Fibroblast of lung (primary cell): ENCODE results near the gene RLBP1. TPM values are rescaled to one million over a fixed set of nuclear protein-coding genes. Genes with fewer than 3 reads are reported as not detected.
A peak's percentile ranks its signal among the peaks of the same experiment; 100 is the strongest.

Experiments used
- DNase-seq, 2 donors: peaks; one replicate each; pipeline versions ENCODE4 v3.0.0 to v3.0.0-alpha.2; 2010; ENCODE audit warnings: low read depth in 2 of 2
- H2AFZ ChIP-seq: 2 replicates; pipeline ENCODE4 v1.5.1; 2012; ENCODE audit warnings: low read length, control low read depth, inconsistent platforms
- H3K27ac ChIP-seq: 2 replicates; pipeline ENCODE4 v1.5.1; 2011; ENCODE audit warnings: low read length, control low read depth; ENCODE audit not compliant: insufficient read depth
- H3K27me3 ChIP-seq: 2 replicates; pipeline ENCODE4 v1.5.1; 2011; ENCODE audit warnings: mild to moderate bottlenecking, low read length; ENCODE audit not compliant: control insufficient read depth, insufficient read depth
- H3K36me3 ChIP-seq: 2 replicates; pipeline ENCODE4 v1.5.1; 2011; ENCODE audit warnings: low read length; ENCODE audit not compliant: control insufficient read depth, insufficient read depth
- H3K4me1 ChIP-seq: 2 replicates; pipeline ENCODE4 v1.5.1; 2011; ENCODE audit warnings: low read length; ENCODE audit not compliant: control insufficient read depth, insufficient read depth; ENCODE audit errors: extremely low read depth
- H3K4me2 ChIP-seq: 2 replicates; pipeline ENCODE4 v1.5.1; 2011; ENCODE audit warnings: low read length, control low read depth; ENCODE audit not compliant: insufficient read depth; ENCODE audit errors: extremely low read depth
- H3K4me3 ChIP-seq, 4 experiments: fragments of 200-600 bp in 1 of 4; sonication (generic) in 1 of 4; replicated peaks in 1 of 4; 2 replicates each; pipeline ENCODE4 v1.5.1; 2011 to 2016; ENCODE audit warnings: low read length in 4 of 4, low read depth in 3 of 4, mild to moderate bottlenecking in 3 of 4, control low read depth in 2 of 4, inconsistent platforms in 1 of 4, mixed read lengths in 1 of 4; ENCODE audit not compliant: insufficient read depth in 1 of 4; ENCODE audit errors: control extremely low read depth in 1 of 4
- H3K79me2 ChIP-seq: 2 replicates; pipeline ENCODE4 v1.5.1; 2012; ENCODE audit warnings: mild to moderate bottlenecking, low read length, inconsistent platforms; ENCODE audit not compliant: control insufficient read depth, insufficient read depth
- H3K9ac ChIP-seq: 2 replicates; pipeline ENCODE4 v1.5.1; 2011; ENCODE audit warnings: mild to moderate bottlenecking, low read length, control low read depth; ENCODE audit not compliant: insufficient read depth
- H3K9me3 ChIP-seq: 2 replicates; pipeline ENCODE4 v1.5.1; 2012; ENCODE audit warnings: low read depth, low read length; ENCODE audit not compliant: control insufficient read depth, insufficient read depth
- H4K20me1 ChIP-seq: 2 replicates; pipeline ENCODE4 v1.5.1; 2011; ENCODE audit warnings: low read length; ENCODE audit not compliant: control insufficient read depth, insufficient read depth; ENCODE audit errors: extremely low read depth
- EZH2 ChIP-seq: IDR thresholded peaks from 2 replicates; pipeline ENCODE4 v1.5.1; 2012; ENCODE audit warnings: low read length, control low read depth, mild to moderate bottlenecking; ENCODE audit errors: missing control alignments
- polyA plus RNA-seq, 2 donors: library from polyadenylated mRNA; depleted of rRNA in 1 of 2; stranded (reverse) in 1 of 2; unstranded in 1 of 2; fragments of >200 nt; gene quantifications; 2 replicates each; pipeline ENCODE4 v1.2.1, GENCODE V29; 2011 to 2012; ENCODE audit warnings: missing spikeins in 1 of 2
- total RNA-seq: library from RNA; depleted of rRNA; stranded (reverse); fragments of >200 nt; gene quantifications from 2 replicates; pipeline ENCODE4 v1.2.1, GENCODE V29; 2014
- TF ChIP-seq, protein P1 (sequence below), 2 donors: IDR thresholded peaks in 1 of 2; conservative IDR thresholded peaks in 1 of 2; 1 replicate in 1 of 2; 2 replicates in 1 of 2; pipeline ENCODE4 v1.5.1; 2011 to 2012; ENCODE audit warnings: low read length in 2 of 2, control low read depth in 1 of 2, inconsistent platforms in 1 of 2, low read depth in 1 of 2, mild to moderate bottlenecking in 1 of 2

RLBP1 gene
- total and polyA plus RNA-seq, 2 donors (not counting 1 experiment from before 2014, with no cell fraction given): not detected

DNA sequence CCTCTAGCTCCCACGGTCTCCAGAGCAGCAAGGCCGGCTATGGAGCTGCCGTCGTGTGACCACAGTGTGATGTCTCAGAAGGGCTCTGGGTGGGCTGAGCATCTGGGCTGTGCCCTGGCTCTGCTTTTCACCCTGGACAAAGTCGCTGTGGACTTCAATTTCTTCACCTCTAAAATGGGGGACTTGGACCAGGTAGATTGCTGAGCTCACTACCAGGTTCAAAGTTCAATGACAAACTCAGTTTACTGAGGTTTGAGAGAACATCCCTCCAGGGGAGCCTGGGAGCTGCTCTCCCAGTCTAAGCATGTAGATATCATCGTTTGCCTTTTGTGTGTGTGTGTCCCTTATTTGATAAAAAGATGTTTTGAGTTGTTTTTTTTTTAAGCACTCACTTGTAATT, 25.1 kb downstream of the RLBP1 start:
- Histone ChIP-seq H3K27ac (no peak overlapping the region), H3K4me2 (no peak overlapping the region), H4K20me1 (no peaks in the 10 kb centered on the region), H3K9ac (no peak overlapping the region), H2AFZ (no peak overlapping the region), H3K4me3 (no peak overlapping the region), H3K79me2 (no peaks in the 10 kb centered on the region), H3K27me3 (no peaks in the 10 kb centered on the region), H3K9me3 (no peaks in the 10 kb centered on the region), H3K36me3 (peaks cover 5% of the 10 kb centered on the region), H3K4me1 (no peaks in the 10 kb centered on the region)
- no peak for TF ChIP-seq EZH2
- TF ChIP-seq, protein P1, sequence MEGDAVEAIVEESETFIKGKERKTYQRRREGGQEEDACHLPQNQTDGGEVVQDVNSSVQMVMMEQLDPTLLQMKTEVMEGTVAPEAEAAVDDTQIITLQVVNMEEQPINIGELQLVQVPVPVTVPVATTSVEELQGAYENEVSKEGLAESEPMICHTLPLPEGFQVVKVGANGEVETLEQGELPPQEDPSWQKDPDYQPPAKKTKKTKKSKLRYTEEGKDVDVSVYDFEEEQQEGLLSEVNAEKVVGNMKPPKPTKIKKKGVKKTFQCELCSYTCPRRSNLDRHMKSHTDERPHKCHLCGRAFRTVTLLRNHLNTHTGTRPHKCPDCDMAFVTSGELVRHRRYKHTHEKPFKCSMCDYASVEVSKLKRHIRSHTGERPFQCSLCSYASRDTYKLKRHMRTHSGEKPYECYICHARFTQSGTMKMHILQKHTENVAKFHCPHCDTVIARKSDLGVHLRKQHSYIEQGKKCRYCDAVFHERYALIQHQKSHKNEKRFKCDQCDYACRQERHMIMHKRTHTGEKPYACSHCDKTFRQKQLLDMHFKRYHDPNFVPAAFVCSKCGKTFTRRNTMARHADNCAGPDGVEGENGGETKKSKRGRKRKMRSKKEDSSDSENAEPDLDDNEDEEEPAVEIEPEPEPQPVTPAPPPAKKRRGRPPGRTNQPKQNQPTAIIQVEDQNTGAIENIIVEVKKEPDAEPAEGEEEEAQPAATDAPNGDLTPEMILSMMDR (conservative IDR thresholded peaks at IDR 0.05 in 1 of 2, IDR thresholded peaks at IDR 0.05 in 1 of 2; ENCODE audit: low read depth in 1 of 2, low read length in 2 of 2): no peak
- no peak for DNase-seq

DNA sequence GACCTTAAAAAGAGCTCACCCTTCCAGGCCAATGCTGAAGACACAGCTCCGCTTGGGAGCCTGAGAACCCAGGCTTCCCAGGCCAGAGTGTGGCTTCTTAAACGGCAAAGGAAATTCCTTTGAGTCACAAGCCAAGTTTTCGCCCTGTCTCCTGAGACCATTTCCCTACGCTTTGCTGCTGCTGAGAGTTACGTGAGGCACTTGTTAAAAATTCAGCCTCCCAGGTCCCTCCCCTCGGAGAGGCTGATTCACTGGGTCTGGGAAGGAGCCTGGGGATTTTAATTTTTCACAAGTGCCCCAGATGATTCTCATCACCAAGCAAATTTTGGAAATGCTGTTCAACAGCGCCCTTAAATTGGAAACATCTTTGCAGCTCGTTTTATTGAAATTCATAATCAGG, 25.5 kb downstream of the RLBP1 start:
- no peak for TF ChIP-seq EZH2
- TF ChIP-seq, protein P1 (conservative IDR thresholded peaks at IDR 0.05 in 1 of 2, IDR thresholded peaks at IDR 0.05 in 1 of 2; ENCODE audit: low read depth in 1 of 2, low read length in 2 of 2): no peak
- H3K4me1 ChIP-seq: no peaks in the 10 kb centered on the region
- no peaks in the 10 kb centered on the region for H3K27me3 ChIP-seq
- H3K36me3 ChIP-seq: peaks cover 5% of the 10 kb centered on the region
- no peak overlapping the region for H3K4me2 ChIP-seq
- no peak overlapping the region for H3K9ac ChIP-seq
- H2AFZ ChIP-seq: no peak overlapping the region
- no peaks in the 10 kb centered on the region for H3K79me2 ChIP-seq
- DNase-seq: peak in 1 of 2 donors; percentile 81
- H3K4me3 ChIP-seq: no peak overlapping the region
- H3K9me3 ChIP-seq: no peaks in the 10 kb centered on the region
- no peak overlapping the region for H3K27ac ChIP-seq
- H4K20me1 ChIP-seq: no peaks in the 10 kb centered on the region

DNA sequence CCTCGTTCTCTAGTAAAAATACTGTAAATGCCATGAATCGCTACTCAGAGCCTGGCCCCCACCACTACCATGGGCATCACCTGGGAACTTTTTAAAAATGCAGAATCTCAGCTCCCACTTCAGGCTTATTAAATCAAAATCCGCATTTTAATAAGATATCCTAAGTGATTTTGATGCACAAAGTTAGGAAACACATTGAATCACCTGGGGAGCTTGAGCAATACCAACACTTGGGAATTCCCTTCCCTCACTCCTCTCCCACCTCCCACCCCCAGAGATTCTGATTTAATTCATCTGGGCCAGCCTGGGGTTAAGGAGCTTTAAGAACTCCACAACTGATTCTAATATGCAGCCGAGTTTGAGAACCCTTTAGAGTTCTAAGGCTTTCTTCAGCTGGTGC, 26.8 kb downstream of the RLBP1 start:
- H3K79me2 ChIP-seq: no peaks in the 10 kb centered on the region
- H2AFZ ChIP-seq: no peak overlapping the region
- peaks cover 8% of the 10 kb centered on the region for H3K36me3 ChIP-seq
- no peak for TF ChIP-seq EZH2
- TF ChIP-seq, protein P1 (conservative IDR thresholded peaks at IDR 0.05 in 1 of 2, IDR thresholded peaks at IDR 0.05 in 1 of 2; ENCODE audit: low read depth in 1 of 2, low read length in 2 of 2): no peak
- no peak overlapping the region for H3K27ac ChIP-seq
- no peak for DNase-seq
- H4K20me1 ChIP-seq: no peaks in the 10 kb centered on the region
- H3K9me3 ChIP-seq: no peaks in the 10 kb centered on the region
- H3K4me2 ChIP-seq: no peak overlapping the region
- H3K4me1 ChIP-seq: no peaks in the 10 kb centered on the region
- no peak overlapping the region for H3K9ac ChIP-seq
- H3K27me3 ChIP-seq: no peaks in the 10 kb centered on the region
- no peak overlapping the region for H3K4me3 ChIP-seq
